IMR-90 (cell line): ENCODE measurements around the gene CDC42EP2. TPM values are rescaled to one million over a fixed set of nuclear protein-coding genes. Genes with fewer than 3 reads are reported as not detected.

Experiments used
- ATAC-seq: fragments of 200-7000 bp; cut with Tn5 transposase; 2 replicates; pipeline ENCODE4 v1.9.1; 2020; ENCODE audit warnings: low read depth, mild to moderate bottlenecking, moderate library complexity
- BruUV-seq: library from RNA; stranded (reverse); fragments of 400-500 nt; replicated peaks from 2 replicates; lab custom pipeline; 2021; lab: Mats Ljungman, UMichigan
- CTCF ChIA-PET: fragments of 300-600 bp; formaldehyde crosslinking; extraction: SDS; loops from one replicate; lab custom pipeline; 2021; ENCODE audit warnings: antibody characterized with exemption; lab: Yijun Ruan, JAX
- POLR2A ChIA-PET: fragments of 300-600 bp; sonication (Branson Sonifier 250); formaldehyde crosslinking; loops from one replicate; lab custom pipeline; 2022; ENCODE audit warnings: antibody characterized with exemption; ENCODE audit not compliant: unreplicated experiment; lab: Charles Lee
- DNase-seq: peaks from one replicate; pipeline ENCODE4 v3.0.0; 2013
- H2AFZ ChIP-seq: replicated peaks from 2 replicates; pipeline ENCODE3; 2013; ENCODE audit warnings: low read length, mild to moderate bottlenecking; ENCODE audit not compliant: poor library complexity
- H2AK5ac ChIP-seq: 2 replicates; pipeline ENCODE4 v1.6.1; 2013; ENCODE audit warnings: low read depth, low read length, inconsistent platforms
- H2AK9ac ChIP-seq: replicated peaks from 2 replicates; pipeline ENCODE3; 2013; ENCODE audit warnings: mild to moderate bottlenecking, low read depth, low read length, moderate library complexity; ENCODE audit not compliant: poor library complexity
- H2BK120ac ChIP-seq: 2 replicates; pipeline ENCODE4 v1.6.1; 2013; ENCODE audit warnings: low read depth, low read length, inconsistent platforms
- H2BK15ac ChIP-seq: 3 replicates; pipeline ENCODE4 v1.6.1; 2013; ENCODE audit warnings: low read depth, low read length, inconsistent platforms
- H2BK20ac ChIP-seq: 2 replicates; pipeline ENCODE4 v1.6.1; 2013; ENCODE audit warnings: low read depth, mild to moderate bottlenecking, inconsistent platforms, low read length, moderate library complexity
- H2BK5ac ChIP-seq: 2 replicates; pipeline ENCODE4 v1.6.1; 2013; ENCODE audit warnings: mild to moderate bottlenecking, low read depth, low read length, inconsistent platforms; ENCODE audit not compliant: poor library complexity, severe bottlenecking
- H3K14ac ChIP-seq: replicated peaks from 2 replicates; pipeline ENCODE4 v1.6.1; 2013; ENCODE audit warnings: low read depth, low read length, inconsistent platforms
- H3K18ac ChIP-seq: 2 replicates; pipeline ENCODE4 v1.6.1; 2013; ENCODE audit warnings: low read depth, low read length, control low read depth
- H3K23ac ChIP-seq: 2 replicates; pipeline ENCODE4 v1.6.1; 2013; ENCODE audit warnings: low read depth, low read length, inconsistent platforms
- H3K27ac ChIP-seq: 2 replicates; pipeline ENCODE4 v1.5.1; 2013; ENCODE audit warnings: mild to moderate bottlenecking, control low read depth, low read length; ENCODE audit not compliant: insufficient read depth
- H3K27me3 ChIP-seq: 2 replicates; pipeline ENCODE4 v1.6.1; 2013; ENCODE audit warnings: low read length; ENCODE audit not compliant: control insufficient read depth, insufficient read depth
- H3K36me3 ChIP-seq: 2 replicates; pipeline ENCODE4 v1.6.1; 2013; ENCODE audit warnings: low read length, mixed read lengths; ENCODE audit not compliant: control insufficient read depth, insufficient read depth
- H3K4ac ChIP-seq: 2 replicates; pipeline ENCODE4 v1.6.1; 2013; ENCODE audit warnings: low read depth, low read length, inconsistent platforms
- H3K4me1 ChIP-seq: 2 replicates; pipeline ENCODE4 v1.6.1; 2013; ENCODE audit warnings: low read length, mixed read lengths; ENCODE audit not compliant: control insufficient read depth, insufficient read depth
- H3K4me2 ChIP-seq: 2 replicates; pipeline ENCODE4 v1.6.1; 2013; ENCODE audit warnings: low read depth, mild to moderate bottlenecking, control low read depth, low read length, moderate library complexity
- H3K4me3 ChIP-seq: 2 replicates; pipeline ENCODE4 v1.5.1; 2013; ENCODE audit warnings: low read depth, mild to moderate bottlenecking, control low read depth, low read length, moderate library complexity; ENCODE audit not compliant: insufficient read depth
- H3K56ac ChIP-seq: 2 replicates; pipeline ENCODE4 v1.6.1; 2013; ENCODE audit warnings: low read length, inconsistent platforms; ENCODE audit not compliant: insufficient read depth; ENCODE audit errors: extremely low read depth
- H3K79me1 ChIP-seq, 2 experiments: 2 replicates each; pipeline ENCODE4 v1.6.1; 2013; ENCODE audit warnings: low read length in 2 of 2, inconsistent platforms in 1 of 2, low read depth in 1 of 2
- H3K9ac ChIP-seq: 2 replicates; pipeline ENCODE4 v1.6.1; 2013; ENCODE audit warnings: low read depth, low read length, control low read depth
- H3K9me1 ChIP-seq: 2 replicates; pipeline ENCODE4 v1.6.1; 2013; ENCODE audit warnings: low read length, inconsistent platforms; ENCODE audit not compliant: insufficient read depth
- H3K9me3 ChIP-seq: 2 replicates; pipeline ENCODE4 v1.6.1; 2013; ENCODE audit warnings: low read length; ENCODE audit not compliant: control insufficient read depth, insufficient read depth
- H4K20me1 ChIP-seq: 2 replicates; pipeline ENCODE4 v1.6.1; 2013; ENCODE audit warnings: low read length, inconsistent platforms; ENCODE audit not compliant: insufficient read depth
- H4K5ac ChIP-seq: 2 replicates; pipeline ENCODE4 v1.6.1; 2013; ENCODE audit warnings: mild to moderate bottlenecking, low read depth, low read length, control low read depth
- H4K8ac ChIP-seq, 2 experiments: 2 replicates each; pipeline ENCODE4 v1.6.1; 2013; ENCODE audit warnings: low read depth in 2 of 2, low read length in 2 of 2, control low read depth in 1 of 2, inconsistent platforms in 1 of 2
- H4K91ac ChIP-seq: 2 replicates; pipeline ENCODE4 v1.6.1; 2013; ENCODE audit warnings: low read depth, low read length, inconsistent platforms; ENCODE audit not compliant: insufficient read depth
- BHLHE40 ChIP-seq: fragments of 150-350 bp; IDR thresholded peaks from 2 replicates; pipeline ENCODE4 v1.6.1; 2016; ENCODE audit warnings: mild to moderate bottlenecking, low read depth, low read length
- CHD1 ChIP-seq: IDR thresholded peaks from 2 replicates; pipeline ENCODE4 v1.6.1; 2012; ENCODE audit warnings: low read depth, low read length, improper control_type of control experiment
- FOS ChIP-seq: fragments of 150-350 bp; IDR thresholded peaks from 2 replicates; pipeline ENCODE4 v1.6.1; 2016; ENCODE audit warnings: low read depth, low read length
- MAFK ChIP-seq: IDR thresholded peaks from 2 replicates; pipeline ENCODE4 v1.6.1; 2012; ENCODE audit warnings: low read depth, low read length, improper control_type of control experiment
- MAZ ChIP-seq: IDR thresholded peaks from 2 replicates; pipeline ENCODE4 v1.6.1; 2012; ENCODE audit warnings: low read depth, mild to moderate bottlenecking, low read length, improper control_type of control experiment, moderate library complexity, borderline replicate concordance
- NFE2L2 ChIP-seq: fragments of 150-350 bp; IDR thresholded peaks from 2 replicates; pipeline ENCODE4 v1.6.1; 2016; ENCODE audit warnings: low read depth, mild to moderate bottlenecking, low read length
- POLR2A ChIP-seq: IDR thresholded peaks from 2 replicates; pipeline ENCODE4 v1.6.1; 2012; ENCODE audit warnings: mild to moderate bottlenecking, low read depth, low read length
- RAD21 ChIP-seq: IDR thresholded peaks from 2 replicates; pipeline ENCODE4 v1.6.1; 2012; ENCODE audit warnings: low read length, improper control_type of control experiment
- RCOR1 ChIP-seq: IDR thresholded peaks from 2 replicates; pipeline ENCODE4 v1.6.1; 2012; ENCODE audit warnings: mild to moderate bottlenecking, low read length, improper control_type of control experiment; ENCODE audit not compliant: insufficient replicate concordance
- RFX5 ChIP-seq: IDR thresholded peaks from 2 replicates; pipeline ENCODE4 v1.8.0; 2012; ENCODE audit warnings: low read depth, mild to moderate bottlenecking, low read length, moderate library complexity
- USF2 ChIP-seq: fragments of 150-350 bp; IDR thresholded peaks from 2 replicates; pipeline ENCODE4 v1.6.1; 2017; ENCODE audit warnings: mild to moderate bottlenecking, antibody characterized with exemption, low read length, low read depth
- WGBS, 2 experiments: methylation state at CpG; one replicate each; pipeline versions ENCODE4 v1.1.5 to v1.1.7; 2013; ENCODE audit warnings: missing lambda C conversion rate in 2 of 2; ENCODE audit not compliant: insufficient read length in 1 of 2; ENCODE audit errors: extremely low coverage in 2 of 2; 5-methylcytosine and 5-hydroxymethylcytosine counted together
- dilution Hi-C: fragments of 300-500 bp; cut with HindIII; formaldehyde crosslinking; loops from one replicate; pipeline ENCODE4 v1.14.3; 2018; ENCODE audit warnings: low sequenced_read_pairs; ENCODE audit not compliant: unreplicated experiment
- in situ Hi-C: fragments of 300-500 bp; cut with MboI; formaldehyde crosslinking; loops from 3 replicates; pipeline ENCODE4 v1.14.3; 2019; ENCODE audit warnings: low sequenced_read_pairs, inconsistent platforms, mixed read lengths
- intact Hi-C: fragments of 100-400 bp; cut with micrococcal nuclease; formaldehyde crosslinking; loops from 2 replicates; pipeline ENCODE4 v1.10.0; 2022
- polyA plus RNA-seq, 3 experiments: library from polyadenylated mRNA; depleted of rRNA; stranded (reverse); fragments of >200 nt; gene quantifications; 2 replicates each; pipeline ENCODE4 v1.2.3, GENCODE V29; 2012; ENCODE audit warnings: low replicate concordance in 1 of 3
- total RNA-seq: library from RNA; depleted of rRNA; stranded (reverse); fragments of >200 nt; gene quantifications from 2 replicates; pipeline ENCODE4 v1.2.3, GENCODE V29; 2012

The CDC42EP2 gene
- total and polyA plus RNA-seq, 2 of the 4 experiments (the other 2 are of a cell fraction), result 5.2 to 27.5 TPM

GRCh38 chr11:65290448-65291165 lies 24.1 kb upstream of the CDC42EP2 start (continued):
- peak; percentile 93; the same call in 1 of the 2 replicates for TF ChIP-seq MAZ
- no peak for TF ChIP-seq RAD21
- no peak for TF ChIP-seq MAFK
- peak; percentile 67 for TF ChIP-seq RFX5

DNA sequence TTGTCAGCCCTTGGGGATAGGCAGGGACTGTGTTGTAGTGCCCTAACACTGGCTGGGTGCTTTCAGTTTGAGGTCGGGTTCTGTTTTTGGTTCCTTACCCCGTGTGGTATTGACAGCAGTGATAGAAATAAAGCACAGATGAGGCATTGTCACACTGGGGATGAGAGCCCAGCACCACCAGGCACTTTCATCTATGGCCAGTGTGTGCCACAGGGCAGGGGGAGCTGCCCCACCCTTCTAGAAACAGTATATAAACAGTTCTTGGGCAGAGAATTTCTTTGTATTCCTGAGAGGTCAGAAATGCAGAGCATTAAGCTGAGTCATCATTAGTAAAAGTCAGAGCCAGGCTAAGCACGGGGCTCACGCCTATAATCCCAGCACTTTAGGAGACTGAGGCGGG lies 23.1 kb upstream of the CDC42EP2 start:
- Histone ChIP-seq H3K9me3 (no peaks in the 10 kb centered on the region), H2BK20ac (peak overlapping the region; percentile 99), H2AK9ac (peak overlapping the region; percentile 97), H4K5ac (peak overlapping the region; percentile 93), H3K36me3 (peaks cover 3% of the 10 kb centered on the region; the same call in 1 of the 2 replicates), H3K9ac (peak overlapping the region; percentile 79), H4K91ac (peak overlapping the region; percentile 99), H3K23ac (peak overlapping the region; percentile 96), H3K4me3 (no peak overlapping the region), H2BK5ac (peak overlapping the region; percentile 99), H3K56ac (peak overlapping the region; percentile 94), H2AFZ (peak overlapping the region; percentile 0), H3K4ac (peak overlapping the region; percentile 94), H4K20me1 (no peaks in the 10 kb centered on the region), H3K27ac (peak overlapping the region; percentile 94), H2AK5ac (peak overlapping the region; percentile 100), H3K4me2 (peak overlapping the region; percentile 77), H2BK120ac (peak overlapping the region; percentile 93), H4K8ac (peak overlapping the region; percentile 96 to 98), H3K18ac (peak overlapping the region; percentile 91), H2BK15ac (peak overlapping the region; percentile 97), H3K9me1 (peaks cover 26% of the 10 kb centered on the region), H3K4me1 (peaks cover 36% of the 10 kb centered on the region), H3K79me1 (peaks cover 14 to 52% of the 10 kb centered on the region in 2 experiments), H3K14ac (peak overlapping the region; percentile 96), H3K27me3 (no peaks in the 10 kb centered on the region)
- intact Hi-C loops, result no loop called here
- dilution Hi-C loops, result no loop called here
- ChIA-PET POLR2A (interaction anchor here (0.6 to 1.3 kb wide), 5 partner anchors 14 to 209 kb away, joined by 3 to 8 read pairs (median 4); partner anchors contain the start of gene NEAT1), CTCF (interaction anchor here (0.6 to 5.4 kb wide), 4 partner anchors 15 to 37 kb away, joined by 5 to 44 read pairs (median 8); partner anchors contain the start of gene CDC42EP2)
- ATAC-seq (peak; percentile 68), DNase-seq (peak; percentile 80)
- in situ Hi-C loops, result no loop called here
- no CpG with 5 or more reads among the region's 5 CpGs for WGBS, 2 experiments
- TF ChIP-seq RCOR1, result no peak
- peak; percentile 67; the same call in 1 of the 2 replicates for TF ChIP-seq MAZ
- peak; percentile 93 for TF ChIP-seq NFE2L2
- peak; percentile 23; the same call in 1 of the 2 replicates for TF ChIP-seq FOS
- no peak for TF ChIP-seq POLR2A
- TF ChIP-seq MAFK, result peak; percentile 98
- peak; percentile 31; the same call in 1 of the 2 replicates for TF ChIP-seq BHLHE40
- TF ChIP-seq CHD1, result peak; percentile 71; the same call in 1 of the 2 replicates
- no peak for TF ChIP-seq USF2
- BruUV-seq, result TSS peak; percentile 80
